ENCODE measurements around the gene NAGA. TPM values are rescaled to one million over a fixed set of nuclear protein-coding genes. Genes with fewer than 3 reads are reported as not detected.

The NAGA gene
- total RNA-seq, 1 experiment from 2014 or later = 27.2 TPM

DNA sequence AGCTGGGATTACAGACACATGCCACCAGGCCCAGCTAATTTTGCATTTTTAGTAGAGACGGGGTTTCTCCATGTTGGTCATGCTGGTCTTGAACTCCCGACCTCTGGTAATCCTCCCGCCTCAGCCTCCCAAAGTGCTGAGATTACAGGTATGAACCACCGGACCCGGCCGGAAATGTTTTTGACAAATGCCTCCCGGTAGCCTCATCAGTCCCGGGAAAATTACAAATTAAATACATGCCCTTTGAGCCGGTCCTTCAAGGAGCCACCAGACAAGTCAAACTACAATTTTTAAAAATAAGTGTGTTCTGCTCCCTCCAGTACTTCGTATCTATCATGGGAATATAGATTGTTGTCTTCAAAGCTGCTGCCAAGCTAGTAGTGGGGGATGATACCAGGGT lies 54.5 kb downstream of the NAGA start:
- intact Hi-C loops (cut with micrococcal nuclease) = no loop called here
- CTCF ChIA-PET = no interaction called here

DNA sequence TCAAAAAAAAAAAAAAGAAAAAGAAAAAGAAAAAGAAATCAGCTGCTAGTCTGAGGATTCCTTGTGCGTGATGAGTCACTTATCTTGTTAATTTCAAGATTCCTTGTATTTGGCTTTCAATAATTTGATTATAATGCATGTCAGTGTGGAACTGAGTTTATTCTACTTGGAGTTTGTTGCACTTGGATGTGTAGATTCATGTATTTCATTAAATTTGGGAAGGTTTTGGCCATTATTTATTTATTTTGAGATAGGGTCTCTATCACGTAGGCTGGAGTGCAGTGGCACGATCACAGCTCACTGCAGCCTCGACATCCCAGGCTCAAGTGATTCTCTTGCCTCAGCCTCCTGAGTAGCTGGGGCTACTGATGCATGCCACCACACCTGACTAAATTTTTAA lies 57.2 kb downstream of the NAGA start:
- H3K4me2 ChIP-seq (ENCODE audit: low read length) = no peak overlapping the region
- DNase-seq (no peak), ATAC-seq (no peak)
- no peak overlapping the region for H3K27ac ChIP-seq (ENCODE audit: low read length)
- no peaks in the 10 kb centered on the region for H3K27me3 ChIP-seq (ENCODE audit: low read length)
- H3K4me1 ChIP-seq (ENCODE audit: insufficient read depth, low read length) = no peaks in the 10 kb centered on the region
- H3K4me3 ChIP-seq (ENCODE audit: low read length) = no peak overlapping the region
- peaks cover 6% of the 10 kb centered on the region; the same call in 1 of the 2 replicates for H3K9me3 ChIP-seq (ENCODE audit: low read length)
- CTCF ChIA-PET = no interaction called here
- no peaks in the 10 kb centered on the region for H3K79me2 ChIP-seq (ENCODE audit: low read length)
- POLR2A ChIA-PET (ENCODE audit: unreplicated experiment) = no interaction called here
- intact Hi-C loops (cut with micrococcal nuclease) = no loop called here
- H4K20me1 ChIP-seq (ENCODE audit: low read length) = no peaks in the 10 kb centered on the region
- no peaks in the 10 kb centered on the region for H3K36me3 ChIP-seq (ENCODE audit: low read depth, low read length)
- H3K9me2 ChIP-seq (replicated peaks; ENCODE audit: low read length) = no peaks in the 10 kb centered on the region
- BruUV-seq (replicated peaks) = no TSS peak
- no peak overlapping the region for H3K9ac ChIP-seq (ENCODE audit: low read length)
- no peak overlapping the region for H2AFZ ChIP-seq (ENCODE audit: low read length)
- H3F3A ChIP-seq (ENCODE audit: low read length, unreplicated experiment) = no peaks in the 10 kb centered on the region
- TF ChIP-seq EZH2 (IDR thresholded peaks at IDR 0.05; ENCODE audit: low read length, unreplicated experiment) (no peak), CTCF (conservative IDR thresholded peaks at IDR 0.05; ENCODE audit: low read depth, low read length) (no peak), EZH2phosphoT487 (IDR thresholded peaks at IDR 0.05; ENCODE audit: borderline replicate concordance, low read length) (no peak)

More for the DNA sequence above, 54.5 kb downstream of the NAGA start:
- no peaks in the 10 kb centered on the region for H3K27me3 ChIP-seq (ENCODE audit: low read length)
- no peaks in the 10 kb centered on the region for H3K4me1 ChIP-seq (ENCODE audit: insufficient read depth, low read length)
- no peak overlapping the region for H3K4me3 ChIP-seq (ENCODE audit: low read length)
- no peak overlapping the region for H3K9ac ChIP-seq (ENCODE audit: low read length)
- H4K20me1 ChIP-seq (ENCODE audit: low read length) = no peaks in the 10 kb centered on the region
- H3K4me2 ChIP-seq (ENCODE audit: low read length) = no peak overlapping the region
- no peaks in the 10 kb centered on the region for H3K9me2 ChIP-seq (replicated peaks; ENCODE audit: low read length)
- no peaks in the 10 kb centered on the region for H3K36me3 ChIP-seq (ENCODE audit: low read depth, low read length)
- DNase-seq = no peak
- TF ChIP-seq CTCF (conservative IDR thresholded peaks at IDR 0.05; ENCODE audit: low read depth, low read length) (no peak), EZH2 (IDR thresholded peaks at IDR 0.05; ENCODE audit: low read length, unreplicated experiment) (no peak), EZH2phosphoT487 (IDR thresholded peaks at IDR 0.05; ENCODE audit: borderline replicate concordance, low read length) (no peak)
- no peak overlapping the region for H2AFZ ChIP-seq (ENCODE audit: low read length)
- no peaks in the 10 kb centered on the region for H3K79me2 ChIP-seq (ENCODE audit: low read length)
- no peaks in the 10 kb centered on the region for H3K9me3 ChIP-seq (ENCODE audit: low read length)
- H3K27ac ChIP-seq (ENCODE audit: low read length) = no peak overlapping the region
- H3F3A ChIP-seq (ENCODE audit: low read length, unreplicated experiment) = no peaks in the 10 kb centered on the region
- POLR2A ChIA-PET (ENCODE audit: unreplicated experiment) = no interaction called here
- no peak for ATAC-seq
- BruUV-seq (replicated peaks) = no TSS peak

DNA sequence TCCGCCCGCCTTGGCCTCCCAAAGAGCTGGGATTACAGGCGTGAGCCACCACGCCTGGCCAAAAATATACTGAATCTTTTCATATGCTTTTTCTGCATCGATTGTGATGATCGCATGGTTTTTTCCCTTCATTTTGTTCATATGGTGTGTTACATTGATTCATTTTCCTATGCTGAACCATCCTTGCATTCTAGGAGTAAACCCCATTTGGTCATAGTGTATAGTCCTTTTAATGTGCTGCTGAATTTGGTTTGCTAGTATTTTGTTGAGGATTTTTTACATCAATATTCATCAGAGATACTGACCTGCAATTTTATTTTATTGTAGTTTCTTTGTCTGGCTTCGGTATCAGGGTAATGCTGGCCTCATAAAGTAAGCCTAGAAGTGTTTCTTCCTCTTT lies 59.8 kb downstream of the NAGA start:
- no peak for ATAC-seq
- CTCF ChIA-PET = no interaction called here
- intact Hi-C loops (cut with micrococcal nuclease) = no loop called here
- no peaks in the 10 kb centered on the region for H3F3A ChIP-seq (ENCODE audit: low read length, unreplicated experiment)
- no peaks in the 10 kb centered on the region for H3K4me1 ChIP-seq (ENCODE audit: insufficient read depth, low read length)
- DNase-seq = no peak
- H3K36me3 ChIP-seq (ENCODE audit: low read depth, low read length) = no peaks in the 10 kb centered on the region
- H3K27me3 ChIP-seq (ENCODE audit: low read length) = no peaks in the 10 kb centered on the region
- POLR2A ChIA-PET (ENCODE audit: unreplicated experiment) = no interaction called here
- H3K4me2 ChIP-seq (ENCODE audit: low read length) = no peak overlapping the region
- H3K9me3 ChIP-seq (ENCODE audit: low read length) = peaks cover 6% of the 10 kb centered on the region; the same call in 1 of the 2 replicates
- no peak overlapping the region for H3K4me3 ChIP-seq (ENCODE audit: low read length)
- no TSS peak for BruUV-seq (replicated peaks)
- TF ChIP-seq EZH2phosphoT487 (IDR thresholded peaks at IDR 0.05; ENCODE audit: borderline replicate concordance, low read length) = no peak
- TF ChIP-seq CTCF (conservative IDR thresholded peaks at IDR 0.05; ENCODE audit: low read depth, low read length) = no peak
- no peak for TF ChIP-seq EZH2 (IDR thresholded peaks at IDR 0.05; ENCODE audit: low read length, unreplicated experiment)
- H4K20me1 ChIP-seq (ENCODE audit: low read length) = no peaks in the 10 kb centered on the region
- no peak overlapping the region for H3K27ac ChIP-seq (ENCODE audit: low read length)
- no peak overlapping the region for H3K9ac ChIP-seq (ENCODE audit: low read length)
- H3K79me2 ChIP-seq (ENCODE audit: low read length) = no peaks in the 10 kb centered on the region
- no peaks in the 10 kb centered on the region for H3K9me2 ChIP-seq (replicated peaks; ENCODE audit: low read length)
- H2AFZ ChIP-seq (ENCODE audit: low read length) = no peak overlapping the region

Other genes with a start within 250 kb of the NAGA start
- 38.7 and 40.0 TPM in 2 replicates for gene SREBF2, start 237.7 kb downstream of the NAGA start, total RNA-seq (2014; rRNA removed)
- not detected in 2 replicates for gene SHISA8, start 155.7 kb downstream of the NAGA start, total RNA-seq (2014; rRNA removed)
- gene TNFRSF13C, start 144.0 kb downstream of the NAGA start, total RNA-seq (2014; rRNA removed) = 0.58 and 0.66 TPM in 2 replicates
- 75.9 and 77.5 TPM in 2 replicates for gene CENPM, start 123.7 kb downstream of the NAGA start, total RNA-seq (2014; rRNA removed)
- 1.2 and 3.6 TPM in 2 replicates for gene SEPTIN3, start 101.4 kb downstream of the NAGA start, total RNA-seq (2014; rRNA removed)
- gene WBP2NL, start 72.0 kb downstream of the NAGA start, total RNA-seq (2014; rRNA removed) = 0.33 TPM in 1 of 2 replicates, not detected in the other
- gene PHETA2, start 3.4 kb upstream of the NAGA start, total RNA-seq (2014; rRNA removed) = 0.04 TPM in 1 of 2 replicates, not detected in the other
- gene SMDT1, start 8.9 kb upstream of the NAGA start, total RNA-seq (2014; rRNA removed) = 17.5 and 18.3 TPM in 2 replicates
- 91.5 and 118 TPM in 2 replicates for gene NDUFA6, start 20.0 kb upstream of the NAGA start, total RNA-seq (2014; rRNA removed)
- 0.52 and 0.55 TPM in 2 replicates for gene CYP2D6, start 60.0 kb upstream of the NAGA start, total RNA-seq (2014; rRNA removed)
- 36.0 and 37.0 TPM in 2 replicates for gene TCF20, start 199.8 kb upstream of the NAGA start, total RNA-seq (2014; rRNA removed)